HEK293 (cell line): ENCODE measurements around the gene PRPF6.

Source experiments
- BCL11B ChIP-seq: fragments of 450-650 bp; formaldehyde crosslinking; IDR thresholded peaks from 2 replicates; pipeline ENCODE4 v1.5.1; 2016; ENCODE audit warnings: low read depth, missing biosample characterization, missing genetic modification characterization
- GLI2 ChIP-seq: fragments of 450-650 bp; formaldehyde crosslinking; IDR thresholded peaks from 2 replicates; pipeline ENCODE4; 2017; ENCODE audit warnings: missing biosample characterization, missing genetic modification characterization, low read depth, borderline replicate concordance
- IKZF3 ChIP-seq: fragments of 450-650 bp; IDR thresholded peaks from 2 replicates; pipeline ENCODE4 v1.5.0; 2018; ENCODE audit warnings: missing biosample characterization, mild to moderate bottlenecking, missing genetic modification characterization, moderate library complexity
- KLF8 ChIP-seq: fragments of 450-650 bp; formaldehyde crosslinking; IDR thresholded peaks from 2 replicates; pipeline ENCODE4 v1.5.1; 2016; ENCODE audit warnings: missing biosample characterization, missing genetic modification characterization
- SP2 ChIP-seq: fragments of 450-650 bp; formaldehyde crosslinking; IDR thresholded peaks from 2 replicates; pipeline ENCODE4 v1.5.1; 2016; ENCODE audit warnings: missing biosample characterization, missing genetic modification characterization
- SP7 ChIP-seq: fragments of 450-650 bp; formaldehyde crosslinking; IDR thresholded peaks from 2 replicates; pipeline ENCODE4 v1.5.1; 2016; ENCODE audit warnings: missing biosample characterization, missing genetic modification characterization
- TCF7L2 ChIP-seq: IDR thresholded peaks from 2 replicates; pipeline ENCODE4 v1.6.1; 2011; ENCODE audit warnings: low read depth, mild to moderate bottlenecking, inconsistent platforms, low read length, moderate library complexity, borderline replicate concordance
- TRIM28 ChIP-seq: IDR thresholded peaks from 2 replicates; pipeline ENCODE4 v1.6.1; 2011; ENCODE audit warnings: low read length, control low read depth, borderline replicate concordance
- YY1 ChIP-seq: fragments of 450-650 bp; formaldehyde crosslinking; IDR thresholded peaks from 2 replicates; pipeline ENCODE4 v1.5.1; 2018; ENCODE audit warnings: missing biosample characterization, missing genetic modification characterization
- YY2 ChIP-seq: fragments of 450-650 bp; formaldehyde crosslinking; IDR thresholded peaks from 2 replicates; pipeline ENCODE4 v1.5.1; 2016; ENCODE audit warnings: missing biosample characterization, missing genetic modification characterization
- ZBTB48 ChIP-seq: fragments of 450-650 bp; formaldehyde crosslinking; IDR thresholded peaks from 2 replicates; pipeline ENCODE4 v1.5.1; 2016; ENCODE audit warnings: missing biosample characterization, missing genetic modification characterization
- ZBTB8A ChIP-seq: fragments of 450-650 bp; formaldehyde crosslinking; IDR thresholded peaks from 2 replicates; pipeline ENCODE4 v1.5.1; 2016; ENCODE audit warnings: missing biosample characterization, missing genetic modification characterization
- ZNF140 ChIP-seq: fragments of 450-650 bp; formaldehyde crosslinking; IDR thresholded peaks from 2 replicates; pipeline ENCODE4 v1.5.1; 2016; ENCODE audit warnings: missing biosample characterization, missing genetic modification characterization
- ZNF202 ChIP-seq: fragments of 450-650 bp; formaldehyde crosslinking; IDR thresholded peaks from 2 replicates; pipeline ENCODE4 v1.5.1; 2016; ENCODE audit warnings: missing biosample characterization, missing genetic modification characterization, borderline replicate concordance
- ZNF324 ChIP-seq: fragments of 450-650 bp; formaldehyde crosslinking; IDR thresholded peaks from 2 replicates; pipeline ENCODE4 v1.5.1; 2016; ENCODE audit warnings: missing biosample characterization, missing genetic modification characterization
- ZNF561 ChIP-seq: fragments of 450-650 bp; IDR thresholded peaks from 2 replicates; pipeline ENCODE4 v1.5.1; 2018; ENCODE audit warnings: missing biosample characterization, missing genetic modification characterization, borderline replicate concordance
- ZNF610 ChIP-seq: fragments of 450-650 bp; formaldehyde crosslinking; IDR thresholded peaks from 2 replicates; pipeline ENCODE4 v1.5.1; 2016; ENCODE audit warnings: missing biosample characterization, missing genetic modification characterization, borderline replicate concordance
- ZNF629 ChIP-seq: fragments of 450-650 bp; formaldehyde crosslinking; IDR thresholded peaks from 2 replicates; pipeline ENCODE4 v1.5.1; 2017; ENCODE audit warnings: missing biosample characterization, missing genetic modification characterization
- TF ChIP-seq, protein P1 (sequence below): fragments of 450-650 bp; formaldehyde crosslinking; IDR thresholded peaks from 2 replicates; pipeline ENCODE4 v1.5.0; 2017; ENCODE audit warnings: missing biosample characterization, missing genetic modification characterization, borderline replicate concordance
- TF ChIP-seq, protein P2 (sequence below): fragments of 450-650 bp; IDR thresholded peaks from 2 replicates; pipeline ENCODE4 v1.5.1; 2018; ENCODE audit warnings: missing biosample characterization, mild to moderate bottlenecking, missing genetic modification characterization
- TF ChIP-seq, protein P3 (sequence below): fragments of 450-650 bp; formaldehyde crosslinking; IDR thresholded peaks from 2 replicates; pipeline ENCODE4 v1.5.1; 2016; ENCODE audit warnings: missing biosample characterization, missing genetic modification characterization
- TF ChIP-seq, protein P4 (sequence below): IDR thresholded peaks from 2 replicates; pipeline ENCODE4 v1.6.1; 2011; ENCODE audit warnings: mild to moderate bottlenecking, low read depth, low read length, borderline replicate concordance
- TF ChIP-seq, protein P5 (sequence below): fragments of 450-650 bp; formaldehyde crosslinking; IDR thresholded peaks from 2 replicates; pipeline ENCODE4 v1.5.1; 2016; ENCODE audit warnings: missing biosample characterization, missing genetic modification characterization
- TF ChIP-seq, protein P6 (sequence below): fragments of 450-650 bp; formaldehyde crosslinking; IDR thresholded peaks from 2 replicates; pipeline ENCODE4 v1.5.1; 2017; ENCODE audit warnings: missing biosample characterization, missing genetic modification characterization
- TF ChIP-seq, protein P7 (sequence below): fragments of 450-650 bp; formaldehyde crosslinking; optimal IDR thresholded peaks from 2 replicates; pipeline ENCODE3; 2016; ENCODE audit warnings: missing biosample characterization, mild to moderate bottlenecking, missing genetic modification characterization

The PRPF6 gene

DNA sequence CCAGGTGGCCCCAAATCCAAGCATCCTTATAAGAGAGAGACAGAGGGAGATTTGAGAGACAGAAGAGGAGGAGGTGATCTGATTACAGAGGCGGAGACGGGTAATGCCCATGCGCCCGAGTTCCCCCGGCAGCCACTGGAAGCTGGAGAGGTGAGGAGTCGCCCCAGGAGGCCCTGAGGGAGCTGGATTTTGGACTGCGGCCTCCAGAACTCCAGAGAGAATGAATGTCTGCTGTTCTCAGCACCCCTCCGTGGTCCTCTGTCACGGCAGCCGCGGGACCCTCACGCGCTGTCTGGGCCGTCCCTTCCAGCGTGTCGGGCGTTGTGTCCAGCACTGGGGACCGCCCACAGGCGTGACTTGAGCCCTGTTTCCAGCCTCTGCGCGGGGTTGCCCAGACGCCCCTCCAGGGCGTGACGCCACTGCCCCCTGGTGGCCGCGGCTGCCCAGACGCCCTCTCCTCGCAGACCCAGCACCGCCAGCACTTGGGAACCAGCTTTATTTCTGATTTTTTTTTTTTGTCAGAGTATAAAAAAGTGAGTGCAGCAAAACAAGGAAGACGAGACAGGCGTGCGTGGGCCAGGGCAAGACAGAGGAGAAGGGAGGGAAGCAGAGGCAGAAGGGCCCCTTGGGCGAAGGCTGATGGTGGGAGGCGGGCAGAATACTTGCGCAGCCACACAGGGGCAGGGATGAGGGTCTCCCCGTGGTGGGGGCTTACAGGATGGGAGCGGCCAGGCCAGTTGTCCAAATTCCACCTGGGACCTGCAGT lies 7.1 kb upstream of the PRPF6 start (continued):
- TF ChIP-seq, protein P1, sequence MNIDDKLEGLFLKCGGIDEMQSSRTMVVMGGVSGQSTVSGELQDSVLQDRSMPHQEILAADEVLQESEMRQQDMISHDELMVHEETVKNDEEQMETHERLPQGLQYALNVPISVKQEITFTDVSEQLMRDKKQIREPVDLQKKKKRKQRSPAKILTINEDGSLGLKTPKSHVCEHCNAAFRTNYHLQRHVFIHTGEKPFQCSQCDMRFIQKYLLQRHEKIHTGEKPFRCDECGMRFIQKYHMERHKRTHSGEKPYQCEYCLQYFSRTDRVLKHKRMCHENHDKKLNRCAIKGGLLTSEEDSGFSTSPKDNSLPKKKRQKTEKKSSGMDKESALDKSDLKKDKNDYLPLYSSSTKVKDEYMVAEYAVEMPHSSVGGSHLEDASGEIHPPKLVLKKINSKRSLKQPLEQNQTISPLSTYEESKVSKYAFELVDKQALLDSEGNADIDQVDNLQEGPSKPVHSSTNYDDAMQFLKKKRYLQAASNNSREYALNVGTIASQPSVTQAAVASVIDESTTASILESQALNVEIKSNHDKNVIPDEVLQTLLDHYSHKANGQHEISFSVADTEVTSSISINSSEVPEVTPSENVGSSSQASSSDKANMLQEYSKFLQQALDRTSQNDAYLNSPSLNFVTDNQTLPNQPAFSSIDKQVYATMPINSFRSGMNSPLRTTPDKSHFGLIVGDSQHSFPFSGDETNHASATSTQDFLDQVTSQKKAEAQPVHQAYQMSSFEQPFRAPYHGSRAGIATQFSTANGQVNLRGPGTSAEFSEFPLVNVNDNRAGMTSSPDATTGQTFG: no peak
- peak; percentile 76 for TF ChIP-seq SP2 (tag by site-specific recombination)
- TF ChIP-seq TCF7L2: no peak
- TF ChIP-seq ZNF202 (tag by site-specific recombination): no peak
- TF ChIP-seq BCL11B (tag by site-specific recombination): no peak
- TF ChIP-seq ZNF629: 0 out of 2 replicates have a peak, but pooled peaks have one; percentile 33
- TF ChIP-seq, protein P2, sequence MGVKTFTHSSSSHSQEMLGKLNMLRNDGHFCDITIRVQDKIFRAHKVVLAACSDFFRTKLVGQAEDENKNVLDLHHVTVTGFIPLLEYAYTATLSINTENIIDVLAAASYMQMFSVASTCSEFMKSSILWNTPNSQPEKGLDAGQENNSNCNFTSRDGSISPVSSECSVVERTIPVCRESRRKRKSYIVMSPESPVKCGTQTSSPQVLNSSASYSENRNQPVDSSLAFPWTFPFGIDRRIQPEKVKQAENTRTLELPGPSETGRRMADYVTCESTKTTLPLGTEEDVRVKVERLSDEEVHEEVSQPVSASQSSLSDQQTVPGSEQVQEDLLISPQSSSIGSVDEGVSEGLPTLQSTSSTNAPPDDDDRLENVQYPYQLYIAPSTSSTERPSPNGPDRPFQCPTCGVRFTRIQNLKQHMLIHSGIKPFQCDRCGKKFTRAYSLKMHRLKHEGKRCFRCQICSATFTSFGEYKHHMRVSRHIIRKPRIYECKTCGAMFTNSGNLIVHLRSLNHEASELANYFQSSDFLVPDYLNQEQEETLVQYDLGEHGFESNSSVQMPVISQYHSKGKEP (tag by site-specific recombination): peak; percentile 45; the same call in 1 of the 2 replicates
- TF ChIP-seq IKZF3 (tag by site-specific recombination): peak; percentile 31; the same call in 1 of the 2 replicates
- TF ChIP-seq ZNF140: no peak
- TF ChIP-seq, protein P3, sequence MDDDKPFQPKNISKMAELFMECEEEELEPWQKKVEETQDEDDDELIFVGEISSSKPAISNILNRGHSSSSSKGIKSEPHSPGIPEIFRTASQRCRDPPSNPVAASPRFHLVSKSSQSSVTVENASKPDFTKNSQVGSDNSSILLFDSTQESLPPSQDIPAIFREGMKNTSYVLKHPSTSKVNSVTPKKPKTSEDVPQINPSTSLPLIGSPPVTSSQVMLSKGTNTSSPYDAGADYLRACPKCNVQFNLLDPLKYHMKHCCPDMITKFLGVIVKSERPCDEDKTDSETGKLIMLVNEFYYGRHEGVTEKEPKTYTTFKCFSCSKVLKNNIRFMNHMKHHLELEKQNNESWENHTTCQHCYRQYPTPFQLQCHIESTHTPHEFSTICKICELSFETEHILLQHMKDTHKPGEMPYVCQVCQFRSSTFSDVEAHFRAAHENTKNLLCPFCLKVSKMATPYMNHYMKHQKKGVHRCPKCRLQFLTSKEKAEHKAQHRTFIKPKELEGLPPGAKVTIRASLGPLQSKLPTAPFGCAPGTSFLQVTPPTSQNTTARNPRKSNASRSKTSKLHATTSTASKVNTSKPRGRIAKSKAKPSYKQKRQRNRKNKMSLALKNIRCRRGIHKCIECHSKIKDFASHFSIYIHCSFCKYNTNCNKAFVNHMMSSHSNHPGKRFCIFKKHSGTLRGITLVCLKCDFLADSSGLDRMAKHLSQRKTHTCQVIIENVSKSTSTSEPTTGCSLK: no peak
- TF ChIP-seq YY1: no peak
- no peak for TF ChIP-seq ZNF324 (tag by site-specific recombination)
- TF ChIP-seq, protein P4, sequence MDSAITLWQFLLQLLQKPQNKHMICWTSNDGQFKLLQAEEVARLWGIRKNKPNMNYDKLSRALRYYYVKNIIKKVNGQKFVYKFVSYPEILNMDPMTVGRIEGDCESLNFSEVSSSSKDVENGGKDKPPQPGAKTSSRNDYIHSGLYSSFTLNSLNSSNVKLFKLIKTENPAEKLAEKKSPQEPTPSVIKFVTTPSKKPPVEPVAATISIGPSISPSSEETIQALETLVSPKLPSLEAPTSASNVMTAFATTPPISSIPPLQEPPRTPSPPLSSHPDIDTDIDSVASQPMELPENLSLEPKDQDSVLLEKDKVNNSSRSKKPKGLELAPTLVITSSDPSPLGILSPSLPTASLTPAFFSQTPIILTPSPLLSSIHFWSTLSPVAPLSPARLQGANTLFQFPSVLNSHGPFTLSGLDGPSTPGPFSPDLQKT: no peak
- TF ChIP-seq, protein P5, sequence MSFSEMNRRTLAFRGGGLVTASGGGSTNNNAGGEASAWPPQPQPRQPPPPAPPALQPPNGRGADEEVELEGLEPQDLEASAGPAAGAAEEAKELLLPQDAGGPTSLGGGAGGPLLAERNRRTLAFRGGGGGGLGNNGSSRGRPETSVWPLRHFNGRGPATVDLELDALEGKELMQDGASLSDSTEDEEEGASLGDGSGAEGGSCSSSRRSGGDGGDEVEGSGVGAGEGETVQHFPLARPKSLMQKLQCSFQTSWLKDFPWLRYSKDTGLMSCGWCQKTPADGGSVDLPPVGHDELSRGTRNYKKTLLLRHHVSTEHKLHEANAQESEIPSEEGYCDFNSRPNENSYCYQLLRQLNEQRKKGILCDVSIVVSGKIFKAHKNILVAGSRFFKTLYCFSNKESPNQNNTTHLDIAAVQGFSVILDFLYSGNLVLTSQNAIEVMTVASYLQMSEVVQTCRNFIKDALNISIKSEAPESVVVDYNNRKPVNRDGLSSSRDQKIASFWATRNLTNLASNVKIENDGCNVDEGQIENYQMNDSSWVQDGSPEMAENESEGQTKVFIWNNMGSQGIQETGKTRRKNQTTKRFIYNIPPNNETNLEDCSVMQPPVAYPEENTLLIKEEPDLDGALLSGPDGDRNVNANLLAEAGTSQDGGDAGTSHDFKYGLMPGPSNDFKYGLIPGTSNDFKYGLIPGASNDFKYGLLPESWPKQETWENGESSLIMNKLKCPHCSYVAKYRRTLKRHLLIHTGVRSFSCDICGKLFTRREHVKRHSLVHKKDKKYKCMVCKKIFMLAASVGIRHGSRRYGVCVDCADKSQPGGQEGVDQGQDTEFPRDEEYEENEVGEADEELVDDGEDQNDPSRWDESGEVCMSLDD (tag by site-specific recombination): peak; percentile 77; the same call in 1 of the 2 replicates
- TF ChIP-seq ZBTB8A (tag by site-specific recombination): peak; percentile 100
- no peak; the same call in 1 of the 2 replicates for TF ChIP-seq ZNF610
- TF ChIP-seq ZBTB48: no peak
- peak; percentile 71 for TF ChIP-seq SP7
- TF ChIP-seq TRIM28: no peak
- no peak for TF ChIP-seq GLI2 (tag by site-specific recombination)
- TF ChIP-seq, protein P6, sequence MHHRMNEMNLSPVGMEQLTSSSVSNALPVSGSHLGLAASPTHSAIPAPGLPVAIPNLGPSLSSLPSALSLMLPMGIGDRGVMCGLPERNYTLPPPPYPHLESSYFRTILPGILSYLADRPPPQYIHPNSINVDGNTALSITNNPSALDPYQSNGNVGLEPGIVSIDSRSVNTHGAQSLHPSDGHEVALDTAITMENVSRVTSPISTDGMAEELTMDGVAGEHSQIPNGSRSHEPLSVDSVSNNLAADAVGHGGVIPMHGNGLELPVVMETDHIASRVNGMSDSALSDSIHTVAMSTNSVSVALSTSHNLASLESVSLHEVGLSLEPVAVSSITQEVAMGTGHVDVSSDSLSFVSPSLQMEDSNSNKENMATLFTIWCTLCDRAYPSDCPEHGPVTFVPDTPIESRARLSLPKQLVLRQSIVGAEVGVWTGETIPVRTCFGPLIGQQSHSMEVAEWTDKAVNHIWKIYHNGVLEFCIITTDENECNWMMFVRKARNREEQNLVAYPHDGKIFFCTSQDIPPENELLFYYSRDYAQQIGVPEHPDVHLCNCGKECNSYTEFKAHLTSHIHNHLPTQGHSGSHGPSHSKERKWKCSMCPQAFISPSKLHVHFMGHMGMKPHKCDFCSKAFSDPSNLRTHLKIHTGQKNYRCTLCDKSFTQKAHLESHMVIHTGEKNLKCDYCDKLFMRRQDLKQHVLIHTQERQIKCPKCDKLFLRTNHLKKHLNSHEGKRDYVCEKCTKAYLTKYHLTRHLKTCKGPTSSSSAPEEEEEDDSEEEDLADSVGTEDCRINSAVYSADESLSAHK: no peak
- TF ChIP-seq KLF8: peak; percentile 69
- peak; percentile 92 for TF ChIP-seq ZNF561 (tag by site-specific recombination)
- TF ChIP-seq YY2: no peak
- TF ChIP-seq, protein P7, sequence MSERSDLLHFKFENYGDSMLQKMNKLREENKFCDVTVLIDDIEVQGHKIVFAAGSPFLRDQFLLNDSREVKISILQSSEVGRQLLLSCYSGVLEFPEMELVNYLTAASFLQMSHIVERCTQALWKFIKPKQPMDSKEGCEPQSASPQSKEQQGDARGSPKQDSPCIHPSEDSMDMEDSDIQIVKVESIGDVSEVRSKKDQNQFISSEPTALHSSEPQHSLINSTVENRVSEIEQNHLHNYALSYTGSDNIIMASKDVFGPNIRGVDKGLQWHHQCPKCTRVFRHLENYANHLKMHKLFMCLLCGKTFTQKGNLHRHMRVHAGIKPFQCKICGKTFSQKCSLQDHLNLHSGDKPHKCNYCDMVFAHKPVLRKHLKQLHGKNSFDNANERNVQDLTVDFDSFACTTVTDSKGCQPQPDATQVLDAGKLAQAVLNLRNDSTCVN (tag by site-specific recombination): peak; percentile 64
